GM21723 (cell line): ENCODE results near the gene PPP2R3B.
A peak's percentile ranks its signal among the peaks of the same experiment; 100 is the strongest.
"Not testable (repeated sequence)": the region's sequence is repeated elsewhere in the genome, so short reads cannot be mapped to it uniquely, and the experiment has no call there.

ENCODE experiments used
- ATAC-seq: cut with Tn5 transposase; IDR thresholded peaks from one replicate; pipeline ENCODE4 v1.9.1; 2021; ENCODE audit warnings: mild to moderate bottlenecking, moderate library complexity; ENCODE audit not compliant: unreplicated experiment

The PPP2R3B gene

GRCh38 chrX:410296-410695 is 23.6 kb upstream of the PPP2R3B start:
- ATAC-seq = no peak

GRCh38 chrX:405149-405548 is 18.4 kb upstream of the PPP2R3B start:
- no peak for ATAC-seq

- no peak for ATAC-seq
Measured at GRCh38 chrX:404656-405055, 17.9 kb upstream of the PPP2R3B start.

- ATAC-seq = no peak
Measured at GRCh38 chrX:402857-403256, 16.1 kb upstream of the PPP2R3B start.

- ATAC-seq = no peak
Measured at GRCh38 chrX:400258-400657, 13.6 kb upstream of the PPP2R3B start.

- no peak for ATAC-seq
Measured at GRCh38 chrX:397575-397974, 10.9 kb upstream of the PPP2R3B start.

GRCh38 chrX:394830-395229 is 8.1 kb upstream of the PPP2R3B start:
- ATAC-seq = no peak

- no peak for ATAC-seq
Measured at GRCh38 chrX:392575-392846, 5.8 kb upstream of the PPP2R3B start.

GRCh38 chrX:391717-392574 is 5.2 kb upstream of the PPP2R3B start:
- no peak for ATAC-seq

- ATAC-seq = no peak
Measured at GRCh38 chrX:390459-390858, 3.8 kb upstream of the PPP2R3B start.

GRCh38 chrX:389021-389441 is 2.3 kb upstream of the PPP2R3B start:
- ATAC-seq = no peak

GRCh38 chrX:387729-388128 is 1.0 kb upstream of the PPP2R3B start:
- no peak for ATAC-seq

GRCh38 chrX:386239-386767 is 404 bp downstream of the PPP2R3B start:
- ATAC-seq = peak; percentile 41

- ATAC-seq = not testable (repeated sequence)
Measured at GRCh38 chrX:385736-386135, 971 bp downstream of the PPP2R3B start.

- no peak for ATAC-seq
Measured at GRCh38 chrX:384861-385260, 1.8 kb downstream of the PPP2R3B start.

- no peak for ATAC-seq
Measured at GRCh38 chrX:378443-378842, 8.3 kb downstream of the PPP2R3B start.

GRCh38 chrX:376206-376605 is 10.5 kb downstream of the PPP2R3B start:
- not testable (repeated sequence) for ATAC-seq

GRCh38 chrX:375181-376036 is 11.3 kb downstream of the PPP2R3B start:
- no peak for ATAC-seq

GRCh38 chrX:374596-374995 is 12.1 kb downstream of the PPP2R3B start:
- ATAC-seq = no peak

GRCh38 chrX:373641-374471 is 12.9 kb downstream of the PPP2R3B start:
- no peak for ATAC-seq
